ENCODE measurements around the gene BEX3. TPM values are rescaled to one million over a fixed set of nuclear protein-coding genes. Genes with fewer than 3 reads are reported as not detected.
A peak's percentile ranks its signal among the peaks of the same experiment; 100 is the strongest.
"Not testable (repeated sequence)": the region's sequence is repeated elsewhere in the genome, so short reads cannot be mapped to it uniquely, and the experiment has no call there.

BEX3 gene
- total and polyA plus RNA-seq, 8 donors, result 91.0 to 426 (median 372) TPM

DNA sequence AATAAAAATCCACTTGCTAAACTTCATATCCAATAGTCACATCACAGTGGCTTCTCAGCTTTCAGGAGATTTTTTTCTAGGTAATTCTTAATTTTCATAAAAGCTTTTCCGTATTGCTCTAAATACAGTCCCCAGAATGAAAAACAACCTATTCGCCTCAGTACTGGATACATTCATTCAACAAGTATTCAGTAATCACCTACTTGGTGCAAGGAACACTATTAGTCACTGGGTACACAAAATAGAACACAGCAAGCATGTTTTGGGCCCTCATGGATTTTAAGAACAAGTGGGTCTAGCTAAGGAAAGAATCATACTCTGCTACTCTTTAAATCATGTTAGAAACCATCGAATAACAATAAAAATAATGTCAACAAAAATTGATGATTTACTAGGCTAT lies 2.8 kb upstream of the BEX3 start:
- no peak for ATAC-seq
- no peaks in the 10 kb centered on the region for H3K27me3 ChIP-seq
- DNase-seq, result no peak
- no peaks in the 10 kb centered on the region for H3K9me3 ChIP-seq
- TF ChIP-seq, protein P1, sequence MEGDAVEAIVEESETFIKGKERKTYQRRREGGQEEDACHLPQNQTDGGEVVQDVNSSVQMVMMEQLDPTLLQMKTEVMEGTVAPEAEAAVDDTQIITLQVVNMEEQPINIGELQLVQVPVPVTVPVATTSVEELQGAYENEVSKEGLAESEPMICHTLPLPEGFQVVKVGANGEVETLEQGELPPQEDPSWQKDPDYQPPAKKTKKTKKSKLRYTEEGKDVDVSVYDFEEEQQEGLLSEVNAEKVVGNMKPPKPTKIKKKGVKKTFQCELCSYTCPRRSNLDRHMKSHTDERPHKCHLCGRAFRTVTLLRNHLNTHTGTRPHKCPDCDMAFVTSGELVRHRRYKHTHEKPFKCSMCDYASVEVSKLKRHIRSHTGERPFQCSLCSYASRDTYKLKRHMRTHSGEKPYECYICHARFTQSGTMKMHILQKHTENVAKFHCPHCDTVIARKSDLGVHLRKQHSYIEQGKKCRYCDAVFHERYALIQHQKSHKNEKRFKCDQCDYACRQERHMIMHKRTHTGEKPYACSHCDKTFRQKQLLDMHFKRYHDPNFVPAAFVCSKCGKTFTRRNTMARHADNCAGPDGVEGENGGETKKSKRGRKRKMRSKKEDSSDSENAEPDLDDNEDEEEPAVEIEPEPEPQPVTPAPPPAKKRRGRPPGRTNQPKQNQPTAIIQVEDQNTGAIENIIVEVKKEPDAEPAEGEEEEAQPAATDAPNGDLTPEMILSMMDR (IDR thresholded peaks at IDR 0.05), result no peak
- H3K4me1 ChIP-seq, result no peaks in the 10 kb centered on the region
- no peak overlapping the region for H3K4me3 ChIP-seq
- intact Hi-C loops (cut with DNase I), result no loop called here
- H3K27ac ChIP-seq, result no peak overlapping the region
- no peaks in the 10 kb centered on the region for H3K36me3 ChIP-seq

DNA sequence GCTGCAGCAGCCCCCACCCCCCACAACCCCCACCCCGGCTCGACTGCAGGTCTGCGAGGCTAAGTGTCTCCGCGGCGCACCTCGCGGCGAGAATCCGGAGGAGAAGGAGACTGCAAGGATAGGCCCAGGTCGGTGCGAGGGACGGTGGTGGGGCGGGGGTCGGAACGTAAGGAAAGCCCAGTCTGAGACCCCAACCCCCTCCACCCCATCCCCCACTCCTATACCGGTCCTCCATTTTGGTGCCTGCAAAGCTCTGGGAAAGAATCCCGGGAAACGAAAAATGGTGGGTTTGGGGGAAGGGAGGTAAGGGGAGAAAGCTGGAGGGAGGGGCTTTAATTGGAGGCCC lies 614 bp downstream of the BEX3 start:
- intact Hi-C loops (cut with DNase I), result no loop called here
- H3K27ac ChIP-seq, result peak overlapping the region; percentile 67 to 75
- no peaks in the 10 kb centered on the region for H3K9me3 ChIP-seq
- H3K4me3 ChIP-seq, result peak overlapping the region; percentile 42 to 50
- no peaks in the 10 kb centered on the region for H3K36me3 ChIP-seq
- H3K4me1 ChIP-seq, result no peaks in the 10 kb centered on the region
- H3K27me3 ChIP-seq, result no peaks in the 10 kb centered on the region
- peak; percentile 68 for ATAC-seq
- DNase-seq, result peak in 3 of 4 donors; percentile 33 to 55 (median 54)
- TF ChIP-seq, protein P1 (IDR thresholded peaks at IDR 0.05), result no peak

DNA sequence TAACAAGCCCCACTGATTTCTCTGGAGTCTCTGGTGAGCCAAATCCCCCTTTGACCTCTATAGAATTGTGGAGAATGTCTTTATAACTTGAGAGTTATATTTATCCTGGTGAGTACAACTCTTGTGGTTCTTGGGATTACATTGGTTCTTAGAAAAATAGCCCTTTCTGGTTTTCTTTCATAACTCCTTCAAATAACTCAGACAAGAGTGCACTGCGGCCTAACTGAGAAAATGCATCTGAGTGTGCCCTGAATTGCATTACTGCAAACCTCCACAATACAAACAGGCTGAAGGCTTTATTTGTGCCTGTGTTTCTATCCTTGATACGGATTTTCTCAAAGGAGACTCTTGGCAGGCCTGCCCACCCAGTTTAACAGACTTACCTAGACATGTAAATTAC lies 2.7 kb downstream of the BEX3 start:
- H3K9me3 ChIP-seq, result no peaks in the 10 kb centered on the region
- no peaks in the 10 kb centered on the region for H3K36me3 ChIP-seq
- H3K27me3 ChIP-seq, result no peaks in the 10 kb centered on the region
- TF ChIP-seq, protein P1 (IDR thresholded peaks at IDR 0.05), result no peak
- ATAC-seq (no peak), DNase-seq (no peak)
- H3K27ac ChIP-seq, result no peak overlapping the region
- intact Hi-C loops (cut with DNase I), result no loop called here
- no peaks in the 10 kb centered on the region for H3K4me1 ChIP-seq
- no peak overlapping the region for H3K4me3 ChIP-seq

DNA sequence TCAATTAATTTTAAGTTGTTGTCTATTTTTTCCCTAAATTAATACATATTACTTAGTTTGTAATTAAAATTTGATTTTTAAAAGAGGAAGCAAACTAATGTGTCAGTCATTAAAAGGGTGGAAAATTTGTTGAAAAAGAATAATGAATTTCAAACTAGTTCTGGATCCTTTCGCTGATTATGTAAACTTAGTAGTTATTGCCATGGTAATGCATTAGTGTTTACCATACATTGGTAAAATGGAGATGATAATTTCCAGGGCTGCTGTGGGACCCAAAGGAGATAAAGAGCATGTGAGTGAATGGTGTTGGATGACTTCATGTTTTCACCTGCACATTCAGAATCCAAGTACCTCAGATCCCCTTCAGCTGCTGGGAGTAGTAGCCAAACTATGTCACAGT lies 6.5 kb downstream of the BEX3 start:
- intact Hi-C loops (cut with DNase I), result no loop called here
- TF ChIP-seq, protein P1 (IDR thresholded peaks at IDR 0.05), result no peak
- no peak overlapping the region for H3K4me3 ChIP-seq
- H3K27ac ChIP-seq, result no peak overlapping the region
- H3K36me3 ChIP-seq, result no peaks in the 10 kb centered on the region
- no peaks in the 10 kb centered on the region for H3K9me3 ChIP-seq
- H3K4me1 ChIP-seq, result no peaks in the 10 kb centered on the region
- no peak for ATAC-seq
- H3K27me3 ChIP-seq, result no peaks in the 10 kb centered on the region
- no peak for DNase-seq

DNA sequence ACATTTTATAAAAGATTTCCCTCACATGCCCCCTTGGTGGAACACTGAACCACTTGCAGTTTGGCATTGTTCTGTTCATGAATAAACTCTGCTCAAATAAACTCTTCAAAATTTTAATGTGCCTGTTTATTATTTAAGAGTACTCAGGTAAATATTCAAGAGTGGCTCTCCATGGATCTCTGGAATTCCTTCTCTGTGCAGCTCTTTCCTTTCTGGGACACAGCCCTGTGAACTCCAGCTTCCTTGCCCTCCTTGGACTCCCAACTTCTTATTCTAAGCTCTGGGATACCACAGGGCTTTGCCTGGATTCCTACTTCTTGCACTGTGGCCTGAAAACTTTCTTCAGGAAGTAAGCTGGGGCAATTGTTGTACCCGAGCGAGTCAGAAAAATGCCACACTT lies 8.3 kb downstream of the BEX3 start:
- intact Hi-C loops (cut with DNase I), result no loop called here
- H3K27me3 ChIP-seq, result peaks cover 0 to 7% of the 10 kb centered on the region in 2 donors
- no peaks in the 10 kb centered on the region for H3K4me1 ChIP-seq
- no peak for DNase-seq
- no peaks in the 10 kb centered on the region for H3K36me3 ChIP-seq
- H3K27ac ChIP-seq, result no peak overlapping the region
- no peak overlapping the region for H3K4me3 ChIP-seq
- no peaks in the 10 kb centered on the region for H3K9me3 ChIP-seq
- ATAC-seq, result peak; percentile 78
- TF ChIP-seq, protein P1 (IDR thresholded peaks at IDR 0.05), result no peak

DNA sequence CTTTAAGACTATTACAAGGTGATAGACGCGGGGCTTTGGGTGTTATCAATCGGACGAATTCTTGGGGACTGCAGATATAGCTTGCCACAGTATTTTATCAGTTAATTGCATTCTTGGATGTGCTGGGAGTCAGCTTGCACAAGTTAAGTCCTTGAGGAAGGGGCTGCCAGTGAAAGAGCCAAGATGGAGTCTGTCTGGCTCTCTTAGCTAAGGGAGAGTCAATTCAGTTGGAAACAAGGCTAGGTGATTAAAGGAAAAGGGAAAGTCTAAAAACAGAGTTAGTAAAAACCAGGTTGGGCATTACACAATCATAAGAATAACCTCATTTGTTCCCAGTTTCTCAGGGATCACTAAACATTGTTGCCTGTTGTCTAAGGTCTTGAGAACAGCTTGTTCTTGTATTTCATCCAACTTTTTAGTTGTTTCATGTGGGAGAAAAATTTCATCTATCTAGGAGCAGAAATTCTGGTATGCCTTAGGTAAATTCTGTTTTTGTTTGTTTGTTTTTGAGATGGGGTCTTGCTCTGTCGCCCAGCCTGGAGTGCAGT lies 9.0 kb downstream of the BEX3 start:
- ATAC-seq; intact Hi-C loops (cut with DNase I): not testable (repeated sequence)

More for the DNA sequence above, 9.0 kb downstream of the BEX3 start:
- not testable (repeated sequence) for H3K4me3 ChIP-seq, H3K27ac ChIP-seq, H3K27me3 ChIP-seq, H3K4me1 ChIP-seq, DNase-seq, H3K36me3 ChIP-seq, H3K9me3 ChIP-seq
